ENCODE measurements around the gene DLEU7.

GRCh38 chr13:50796463-50796862 lies 47.0 kb downstream of the DLEU7 start:
- no peak for TF ChIP-seq CTCF (optimal IDR thresholded peaks at IDR 0.05 in 1 of 3, IDR thresholded peaks at IDR 0.05 in 1 of 3, conservative IDR thresholded peaks at IDR 0.05 in 1 of 3; ENCODE audit: extremely low read depth in 1 of 3, insufficient read depth in 2 of 3, low read length in 3 of 3)
- TF ChIP-seq EZH2 (IDR thresholded peaks at IDR 0.05; ENCODE audit: low read length), result no peak
